Lung (tissue), 12 donors: ENCODE results near the gene TALDO1. TPM values are rescaled to one million over a fixed set of nuclear protein-coding genes. Genes with fewer than 3 reads are reported as not detected.

Source experiments
- ATAC-seq: fragments of 200-7000 bp; cut with Tn5 transposase; one replicate; pipeline ENCODE4 v1.9.1; 2020; ENCODE audit warnings: moderate number of reproducible peaks; ENCODE audit not compliant: insufficient read depth, low FRiP score
- DNase-seq, 3 donors: peaks; one replicate each; pipeline ENCODE4 v3.0.0-alpha.2; 2013 to 2017
- H3K27ac ChIP-seq, 2 donors: one replicate each; pipeline ENCODE4 v1.5.1; 2013; ENCODE audit warnings: mild to moderate bottlenecking in 2 of 2, moderate library complexity in 2 of 2, control low read depth in 1 of 2, inconsistent platforms in 1 of 2, low read depth in 1 of 2, low read length in 1 of 2
- H3K27me3 ChIP-seq, 3 donors: one replicate each; pipeline ENCODE4 v1.5.1; 2013; ENCODE audit warnings: low read length in 2 of 3; ENCODE audit not compliant: control insufficient read depth in 3 of 3, insufficient read depth in 3 of 3
- H3K36me3 ChIP-seq, 4 donors: one replicate each; pipeline ENCODE4 v1.5.1; 2013; ENCODE audit warnings: low read length in 4 of 4, mild to moderate bottlenecking in 1 of 4, moderate library complexity in 1 of 4; ENCODE audit not compliant: control insufficient read depth in 4 of 4, insufficient read depth in 4 of 4
- H3K4me1 ChIP-seq, 5 donors: one replicate each; pipeline ENCODE4 v1.5.1; 2013; ENCODE audit warnings: low read length in 5 of 5, mild to moderate bottlenecking in 2 of 5, moderate library complexity in 1 of 5; ENCODE audit not compliant: control insufficient read depth in 5 of 5, insufficient read depth in 5 of 5
- H3K4me3 ChIP-seq: one replicate; pipeline ENCODE4 v1.5.1; 2013; ENCODE audit warnings: mild to moderate bottlenecking, control low read depth, moderate library complexity
- H3K9ac ChIP-seq, 2 donors: one replicate each; pipeline ENCODE4 v1.5.1; 2013; ENCODE audit warnings: low read length in 2 of 2, control low read depth in 1 of 2; ENCODE audit not compliant: insufficient read depth in 1 of 2
- H3K9me3 ChIP-seq, 4 donors: one replicate each; pipeline ENCODE4 v1.5.1; 2013; ENCODE audit warnings: low read length in 3 of 4, mild to moderate bottlenecking in 1 of 4, moderate library complexity in 1 of 4; ENCODE audit not compliant: control insufficient read depth in 4 of 4, insufficient read depth in 3 of 4
- CTCF ChIP-seq: IDR thresholded peaks from 2 replicates; pipeline ENCODE4 v1.5.1; 2012; ENCODE audit warnings: mild to moderate bottlenecking; ENCODE audit errors: control extremely low read depth, extremely low read depth
- WGBS, 2 donors: extraction: QIAGEN DNeasy Blood & Tissue Kit; methylation state at CpG; one replicate each; pipeline ENCODE4 v1.1.7; 2013; 5-methylcytosine and 5-hydroxymethylcytosine counted together
- polyA plus RNA-seq, 2 donors: library from polyadenylated mRNA; stranded (reverse); fragments of 200-250 nt; gene quantifications; one replicate each; pipeline ENCODE4 v1.2.1, GENCODE V29; 2013
- total RNA-seq, 2 donors: library from RNA; depleted of rRNA in 1 of 2; stranded (reverse); fragments of >200 nt in 1 of 2; gene quantifications; one replicate each; pipeline ENCODE4 v1.2.1, GENCODE V29; 2014 to 2021
- donor health status: control.
- donor health status: control.
- donor health status: Bipolar disorder and iron deficiency.
- donor health status: healthy.
- donor health status: DM: yes; HTN: yes; CAD: no.

The TALDO1 gene
- total and polyA plus RNA-seq, 4 donors: 128 to 311 (median 239) TPM

DNA sequence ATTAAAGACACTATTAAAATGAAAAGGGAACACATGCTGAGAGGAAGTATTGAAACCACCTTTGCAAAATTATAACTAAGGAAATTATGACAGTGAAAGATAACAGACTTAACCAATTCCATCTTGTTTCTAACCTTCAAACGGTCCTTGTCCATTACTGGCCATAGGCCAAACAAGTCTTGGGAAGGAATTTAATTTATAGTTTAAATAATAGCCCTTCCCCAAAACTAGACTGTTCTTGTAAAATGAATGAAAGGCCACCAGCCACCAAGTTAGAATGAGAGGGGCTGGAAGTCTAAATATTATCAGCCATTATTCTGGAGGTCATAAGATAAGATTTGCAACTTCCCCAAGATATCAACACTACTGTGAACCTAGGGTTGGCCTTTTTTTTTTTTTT lies 1.8 kb upstream of the TALDO1 start:
- ATAC-seq (no peak), DNase-seq (no peak)
- H3K27me3 ChIP-seq: no peaks in the 10 kb centered on the region
- no peaks in the 10 kb centered on the region for H3K9me3 ChIP-seq
- H3K36me3 ChIP-seq: no peaks in the 10 kb centered on the region
- H3K4me1 ChIP-seq: peaks cover 0 to 17% (median 6%) of the 10 kb centered on the region in 5 donors
- H3K9ac ChIP-seq: no peak overlapping the region
- H3K27ac ChIP-seq: no peak overlapping the region
- TF ChIP-seq CTCF: no peak
- 7 to 35% methylated on average over 1 of the region's 1 CpG for WGBS, 2 donors
- H3K4me3 ChIP-seq: no peak overlapping the region

DNA sequence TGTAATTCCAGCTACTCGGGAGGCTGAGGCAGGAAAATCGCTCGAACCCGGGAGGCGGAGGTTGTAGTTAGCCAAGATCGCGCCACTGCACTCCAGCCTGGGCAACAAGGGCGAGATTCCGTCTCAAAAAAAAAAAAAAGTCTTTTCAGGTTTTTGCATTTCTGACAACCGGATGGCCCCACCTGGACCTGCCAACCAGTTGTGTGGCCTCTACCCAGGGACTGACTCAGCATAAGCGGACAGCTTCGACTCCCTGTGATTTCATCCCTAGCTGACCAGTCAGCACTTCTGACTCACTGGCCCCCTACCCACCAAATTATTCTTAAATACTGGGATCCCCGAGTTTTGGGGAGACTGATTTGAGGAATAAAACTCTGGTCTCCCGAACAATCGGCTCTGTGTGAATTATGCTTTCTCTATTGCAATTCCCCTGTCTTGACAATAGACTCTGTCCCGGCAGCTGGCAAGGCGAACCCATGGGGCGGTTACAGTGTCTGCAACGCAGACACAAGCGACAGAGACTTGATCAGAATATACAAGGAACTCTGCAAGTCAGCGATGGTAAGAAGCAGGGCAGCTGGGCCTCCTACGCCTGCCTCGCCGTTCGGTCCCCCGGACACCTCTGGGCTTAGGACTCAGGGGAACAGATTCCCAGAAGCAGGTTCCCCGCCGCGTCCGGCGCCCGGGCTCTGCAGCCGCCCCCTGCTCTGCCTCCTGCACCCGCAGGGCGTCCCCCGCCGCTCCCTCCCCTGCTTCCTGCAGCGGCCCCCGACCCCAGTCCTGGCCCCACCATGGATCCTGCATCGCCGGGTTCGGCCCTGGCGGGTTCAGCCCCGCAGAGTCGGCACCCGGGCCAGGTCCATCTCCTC lies 741 bp upstream of the TALDO1 start:
- DNase-seq (peak in 1 of 3 donors; percentile 31), ATAC-seq (peak; percentile 8)
- Histone ChIP-seq H3K27me3 (no peaks in the 10 kb centered on the region), H3K4me1 (peaks cover 0 to 17% (median 6%) of the 10 kb centered on the region in 5 donors), H3K27ac (peak overlapping the region; percentile 93 to 96), H3K36me3 (no peaks in the 10 kb centered on the region), H3K9ac (no peak overlapping the region), H3K4me3 (peak overlapping the region; percentile 99), H3K9me3 (no peaks in the 10 kb centered on the region)
- 22 to 25% methylated on average over 45 to 46 of the region's 46 CpGs for WGBS, 2 donors
- no peak for TF ChIP-seq CTCF

DNA sequence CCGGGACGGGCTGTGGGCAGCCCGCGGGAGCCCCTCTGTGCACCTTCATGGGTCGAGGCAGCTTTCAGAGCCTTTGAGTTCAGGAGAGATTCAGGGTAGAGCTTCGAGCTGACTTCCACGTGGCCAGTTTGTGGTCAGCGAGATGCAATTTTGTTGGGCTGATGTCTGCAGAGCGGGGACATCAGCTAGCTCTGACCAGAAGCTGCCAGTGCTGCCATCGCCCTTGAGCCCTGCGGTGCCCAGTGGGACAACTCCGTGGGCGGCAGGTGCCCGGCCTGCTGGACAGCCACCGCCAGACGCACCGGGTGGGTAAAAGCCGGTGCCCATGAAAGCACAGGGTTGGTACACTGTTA lies 719 bp downstream of the TALDO1 start:
- no peaks in the 10 kb centered on the region for H3K9me3 ChIP-seq
- peak overlapping the region; percentile 99 for H3K4me3 ChIP-seq
- no peaks in the 10 kb centered on the region for H3K27me3 ChIP-seq
- peaks cover 0 to 4% (median 2%) of the 10 kb centered on the region in 4 donors for H3K36me3 ChIP-seq
- ATAC-seq (peak; percentile 15), DNase-seq (no peak)
- WGBS, 2 donors: 0 to 4% methylated on average over 18 of the region's 18 CpGs
- peaks cover 0 to 17% (median 6%) of the 10 kb centered on the region in 5 donors for H3K4me1 ChIP-seq
- H3K9ac ChIP-seq: peak overlapping the region; percentile 30 to 37
- TF ChIP-seq CTCF: no peak
- peak overlapping the region in 1 of 2 donors; percentile 93 for H3K27ac ChIP-seq
